ENCODE results near the gene WNT10A.

- TF ChIP-seq POLR2A (IDR thresholded peaks at IDR 0.05) = no peak
- TF ChIP-seq CTCF (IDR thresholded peaks at IDR 0.05) = no peak
These were observed 21.8 kb downstream of the WNT10A start for GRCh38 chr2:218902427-218902826.
